ENCODE data around the gene FXYD4. TPM values are rescaled to one million over a fixed set of nuclear protein-coding genes. Genes with fewer than 3 reads are reported as not detected.

FXYD4 gene
- polyA plus RNA-seq, 1 experiment: not detected

GRCh38 chr10:43340101-43340500 lies 31.3 kb upstream of the FXYD4 start:
- Histone ChIP-seq H3K4me3 (ENCODE audit: low read depth, low read length) (no peak overlapping the region), H3K9me3 (ENCODE audit: control insufficient read depth, insufficient read depth, low read length) (no peaks in the 10 kb centered on the region), H3K27ac (ENCODE audit: low read depth, low read length) (no peak overlapping the region), H3K27me3 (ENCODE audit: control insufficient read depth, insufficient read depth, low read length) (peaks cover 4% of the 10 kb centered on the region)
- DNase-seq (ENCODE audit: low read depth, low spot score): no peak
- ChIA-PET CTCF (no interaction called here), POLR2A (no interaction called here)
- no peak for TF ChIP-seq CTCF (IDR thresholded peaks at IDR 0.05; ENCODE audit: low read depth, low read length)

GRCh38 chr10:43340619-43341018 lies 30.8 kb upstream of the FXYD4 start:
- CTCF ChIA-PET: no interaction called here
- no peak for DNase-seq (ENCODE audit: low read depth, low spot score)
- Histone ChIP-seq H3K27ac (ENCODE audit: low read depth, low read length) (no peak overlapping the region), H3K9me3 (ENCODE audit: control insufficient read depth, insufficient read depth, low read length) (no peaks in the 10 kb centered on the region), H3K4me3 (ENCODE audit: low read depth, low read length) (no peak overlapping the region), H3K27me3 (ENCODE audit: control insufficient read depth, insufficient read depth, low read length) (peaks cover 4% of the 10 kb centered on the region)
- POLR2A ChIA-PET: no interaction called here
- TF ChIP-seq CTCF (IDR thresholded peaks at IDR 0.05; ENCODE audit: low read depth, low read length): no peak

- no peak for DNase-seq (ENCODE audit: low read depth, low spot score)
- Histone ChIP-seq H3K27me3 (ENCODE audit: control insufficient read depth, insufficient read depth, low read length) (peaks cover 4% of the 10 kb centered on the region), H3K27ac (ENCODE audit: low read depth, low read length) (no peak overlapping the region), H3K4me3 (ENCODE audit: low read depth, low read length) (no peak overlapping the region), H3K9me3 (ENCODE audit: control insufficient read depth, insufficient read depth, low read length) (no peaks in the 10 kb centered on the region)
- CTCF ChIA-PET: no interaction called here
- POLR2A ChIA-PET: no interaction called here
- no peak for TF ChIP-seq CTCF (IDR thresholded peaks at IDR 0.05; ENCODE audit: low read depth, low read length)
These were observed 30.0 kb upstream of the FXYD4 start for GRCh38 chr10:43341450-43341849.

- no peak for TF ChIP-seq CTCF (IDR thresholded peaks at IDR 0.05; ENCODE audit: low read depth, low read length)
- H3K9me3 ChIP-seq (ENCODE audit: control insufficient read depth, insufficient read depth, low read length): no peaks in the 10 kb centered on the region
- POLR2A ChIA-PET: no interaction called here
- no peak for DNase-seq (ENCODE audit: low read depth, low spot score)
- H3K27ac ChIP-seq (ENCODE audit: low read depth, low read length): no peak overlapping the region
- H3K27me3 ChIP-seq (ENCODE audit: control insufficient read depth, insufficient read depth, low read length): peaks cover 4% of the 10 kb centered on the region
- CTCF ChIA-PET: no interaction called here
- H3K4me3 ChIP-seq (ENCODE audit: low read depth, low read length): no peak overlapping the region
These were observed 28.9 kb upstream of the FXYD4 start for GRCh38 chr10:43342279-43343125.

- POLR2A ChIA-PET: no interaction called here
- Histone ChIP-seq H3K4me3 (ENCODE audit: low read depth, low read length) (no peak overlapping the region), H3K27me3 (ENCODE audit: control insufficient read depth, insufficient read depth, low read length) (peaks cover 6% of the 10 kb centered on the region), H3K9me3 (ENCODE audit: control insufficient read depth, insufficient read depth, low read length) (no peaks in the 10 kb centered on the region), H3K27ac (ENCODE audit: low read depth, low read length) (no peak overlapping the region)
- DNase-seq (ENCODE audit: low read depth, low spot score): no peak
- no peak for TF ChIP-seq CTCF (IDR thresholded peaks at IDR 0.05; ENCODE audit: low read depth, low read length)
- CTCF ChIA-PET: no interaction called here
These were observed 28.3 kb upstream of the FXYD4 start for GRCh38 chr10:43343126-43343525.

All from AG04450 (cell line).